ENCODE results near the gene GUCA1C. TPM values are rescaled to one million over a fixed set of nuclear protein-coding genes. Genes with fewer than 3 reads are reported as not detected.

GUCA1C gene
- total RNA-seq, 1 donor from 2014 or later, result not detected

- intact Hi-C loops (cut with DNase I), result no loop called here
- no peak overlapping the region for H3K27ac ChIP-seq
- H3K4me1 ChIP-seq, result no peaks in the 10 kb centered on the region
- ATAC-seq, result no peak
- no peak overlapping the region for H3K4me3 ChIP-seq
- no peaks in the 10 kb centered on the region for H3K36me3 ChIP-seq
- DNase-seq, result no peak
- no peaks in the 10 kb centered on the region for H3K27me3 ChIP-seq
- TF ChIP-seq, protein P1, sequence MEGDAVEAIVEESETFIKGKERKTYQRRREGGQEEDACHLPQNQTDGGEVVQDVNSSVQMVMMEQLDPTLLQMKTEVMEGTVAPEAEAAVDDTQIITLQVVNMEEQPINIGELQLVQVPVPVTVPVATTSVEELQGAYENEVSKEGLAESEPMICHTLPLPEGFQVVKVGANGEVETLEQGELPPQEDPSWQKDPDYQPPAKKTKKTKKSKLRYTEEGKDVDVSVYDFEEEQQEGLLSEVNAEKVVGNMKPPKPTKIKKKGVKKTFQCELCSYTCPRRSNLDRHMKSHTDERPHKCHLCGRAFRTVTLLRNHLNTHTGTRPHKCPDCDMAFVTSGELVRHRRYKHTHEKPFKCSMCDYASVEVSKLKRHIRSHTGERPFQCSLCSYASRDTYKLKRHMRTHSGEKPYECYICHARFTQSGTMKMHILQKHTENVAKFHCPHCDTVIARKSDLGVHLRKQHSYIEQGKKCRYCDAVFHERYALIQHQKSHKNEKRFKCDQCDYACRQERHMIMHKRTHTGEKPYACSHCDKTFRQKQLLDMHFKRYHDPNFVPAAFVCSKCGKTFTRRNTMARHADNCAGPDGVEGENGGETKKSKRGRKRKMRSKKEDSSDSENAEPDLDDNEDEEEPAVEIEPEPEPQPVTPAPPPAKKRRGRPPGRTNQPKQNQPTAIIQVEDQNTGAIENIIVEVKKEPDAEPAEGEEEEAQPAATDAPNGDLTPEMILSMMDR (IDR thresholded peaks at IDR 0.05), result no peak
- no peaks in the 10 kb centered on the region for H3K9me3 ChIP-seq
These were observed 90.5 kb downstream of the GUCA1C start for GRCh38 chr3:108862865-108863798.

- intact Hi-C loops (cut with DNase I), result no loop called here
- Histone ChIP-seq H3K9me3 (no peaks in the 10 kb centered on the region), H3K27me3 (no peaks in the 10 kb centered on the region), H3K4me1 (no peaks in the 10 kb centered on the region), H3K4me3 (no peak overlapping the region), H3K36me3 (no peaks in the 10 kb centered on the region), H3K27ac (no peak overlapping the region)
- DNase-seq (no peak), ATAC-seq (no peak)
- TF ChIP-seq, protein P1 (IDR thresholded peaks at IDR 0.05), result no peak
These were observed 92.3 kb downstream of the GUCA1C start for GRCh38 chr3:108861401-108861800.

Other genes with a start within 250 kb of the GUCA1C start
- not detected for gene RETNLB, start 196.5 kb downstream of the GUCA1C start, total RNA-seq
- gene TRAT1, start 131.1 kb downstream of the GUCA1C start, total RNA-seq, result 1.1 TPM
- not detected for gene MORC1, start 164.3 kb upstream of the GUCA1C start, total RNA-seq
- gene C3orf85, start 182.8 kb upstream of the GUCA1C start, total RNA-seq, result not detected